Parathyroid adenoma (tissue), 2 donors: ENCODE measurements around the gene PPP2R5C.

Experiments used
- H2AFZ ChIP-seq: fragments of 300-600 bp; sonication (generic); one replicate; pipeline ENCODE4 v1.7.0; 2017; ENCODE audit warnings: antibody characterized with exemption, mild to moderate bottlenecking
- H3K27ac ChIP-seq: fragments of 300-600 bp; sonication (generic); one replicate; pipeline ENCODE4 v1.7.0; 2017
- H3K27me3 ChIP-seq: fragments of 300-600 bp; sonication (generic); one replicate; pipeline ENCODE4 v1.7.0; 2017; ENCODE audit warnings: low read length; ENCODE audit not compliant: control insufficient read depth, insufficient read depth
- H3K36me3 ChIP-seq: fragments of 300-600 bp; sonication (generic); one replicate; pipeline ENCODE4 v1.7.0; 2017; ENCODE audit warnings: low read length; ENCODE audit not compliant: control insufficient read depth, insufficient read depth
- H3K4me1 ChIP-seq: fragments of 300-600 bp; sonication (generic); one replicate; pipeline ENCODE4 v1.7.0; 2017; ENCODE audit warnings: control low read depth
- H3K4me2 ChIP-seq: fragments of 300-600 bp; sonication (generic); one replicate; pipeline ENCODE4 v1.7.0; 2017; ENCODE audit warnings: low read length
- H3K4me3 ChIP-seq: fragments of 300-600 bp; sonication (generic); one replicate; pipeline ENCODE4 v1.7.0; 2017; ENCODE audit warnings: low read depth, low read length
- H3K79me2 ChIP-seq: fragments of 300-600 bp; sonication (generic); one replicate; pipeline ENCODE4 v1.7.0; 2017; ENCODE audit warnings: control low read depth
- H3K9ac ChIP-seq: fragments of 300-600 bp; sonication (generic); one replicate; pipeline ENCODE4 v1.7.0; 2017; ENCODE audit warnings: mild to moderate bottlenecking
- H3K9me3 ChIP-seq: fragments of 300-600 bp; sonication (generic); one replicate; pipeline ENCODE4 v1.7.0; 2017; ENCODE audit warnings: low read length; ENCODE audit not compliant: control insufficient read depth
- TF ChIP-seq, protein P1 (sequence below): fragments of 300-600 bp; sonication (generic); IDR thresholded peaks from one replicate; pipeline ENCODE4 v1.7.0; 2017; ENCODE audit warnings: antibody characterized with exemption, mild to moderate bottlenecking
- donor health status: primary hyperparathyroidism.

The PPP2R5C gene

GRCh38 chr14:101770183-101770582 is 8.7 kb downstream of the PPP2R5C start:
- Histone ChIP-seq H3K9me3 (no peaks in the 10 kb centered on the region), H3K79me2 (peaks cover 17% of the 10 kb centered on the region), H3K27ac (no peak overlapping the region), H3K36me3 (no peaks in the 10 kb centered on the region), H3K9ac (no peak overlapping the region), H3K4me2 (no peak overlapping the region), H3K4me1 (peaks cover 10% of the 10 kb centered on the region), H3K4me3 (no peak overlapping the region), H3K27me3 (no peaks in the 10 kb centered on the region), H2AFZ (no peak overlapping the region)
- TF ChIP-seq, protein P1, sequence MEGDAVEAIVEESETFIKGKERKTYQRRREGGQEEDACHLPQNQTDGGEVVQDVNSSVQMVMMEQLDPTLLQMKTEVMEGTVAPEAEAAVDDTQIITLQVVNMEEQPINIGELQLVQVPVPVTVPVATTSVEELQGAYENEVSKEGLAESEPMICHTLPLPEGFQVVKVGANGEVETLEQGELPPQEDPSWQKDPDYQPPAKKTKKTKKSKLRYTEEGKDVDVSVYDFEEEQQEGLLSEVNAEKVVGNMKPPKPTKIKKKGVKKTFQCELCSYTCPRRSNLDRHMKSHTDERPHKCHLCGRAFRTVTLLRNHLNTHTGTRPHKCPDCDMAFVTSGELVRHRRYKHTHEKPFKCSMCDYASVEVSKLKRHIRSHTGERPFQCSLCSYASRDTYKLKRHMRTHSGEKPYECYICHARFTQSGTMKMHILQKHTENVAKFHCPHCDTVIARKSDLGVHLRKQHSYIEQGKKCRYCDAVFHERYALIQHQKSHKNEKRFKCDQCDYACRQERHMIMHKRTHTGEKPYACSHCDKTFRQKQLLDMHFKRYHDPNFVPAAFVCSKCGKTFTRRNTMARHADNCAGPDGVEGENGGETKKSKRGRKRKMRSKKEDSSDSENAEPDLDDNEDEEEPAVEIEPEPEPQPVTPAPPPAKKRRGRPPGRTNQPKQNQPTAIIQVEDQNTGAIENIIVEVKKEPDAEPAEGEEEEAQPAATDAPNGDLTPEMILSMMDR = no peak

- Histone ChIP-seq H3K9me3 (no peaks in the 10 kb centered on the region), H3K4me3 (no peak overlapping the region), H3K4me1 (peaks cover 10% of the 10 kb centered on the region), H3K36me3 (no peaks in the 10 kb centered on the region), H3K27ac (no peak overlapping the region), H3K79me2 (peaks cover 33% of the 10 kb centered on the region), H3K9ac (no peak overlapping the region), H3K27me3 (no peaks in the 10 kb centered on the region), H2AFZ (no peak overlapping the region), H3K4me2 (no peak overlapping the region)
- TF ChIP-seq, protein P1 = no peak
Measured at GRCh38 chr14:101772770-101773169, 11.3 kb downstream of the PPP2R5C start.

- Histone ChIP-seq H3K36me3 (no peaks in the 10 kb centered on the region), H3K27ac (no peak overlapping the region), H3K4me3 (no peak overlapping the region), H3K9me3 (no peaks in the 10 kb centered on the region), H2AFZ (no peak overlapping the region), H3K79me2 (peaks cover 37% of the 10 kb centered on the region), H3K27me3 (no peaks in the 10 kb centered on the region), H3K9ac (no peak overlapping the region), H3K4me1 (peaks cover 10% of the 10 kb centered on the region), H3K4me2 (no peak overlapping the region)
- TF ChIP-seq, protein P1 = no peak
Measured at GRCh38 chr14:101773378-101773777, 11.9 kb downstream of the PPP2R5C start.

DNA sequence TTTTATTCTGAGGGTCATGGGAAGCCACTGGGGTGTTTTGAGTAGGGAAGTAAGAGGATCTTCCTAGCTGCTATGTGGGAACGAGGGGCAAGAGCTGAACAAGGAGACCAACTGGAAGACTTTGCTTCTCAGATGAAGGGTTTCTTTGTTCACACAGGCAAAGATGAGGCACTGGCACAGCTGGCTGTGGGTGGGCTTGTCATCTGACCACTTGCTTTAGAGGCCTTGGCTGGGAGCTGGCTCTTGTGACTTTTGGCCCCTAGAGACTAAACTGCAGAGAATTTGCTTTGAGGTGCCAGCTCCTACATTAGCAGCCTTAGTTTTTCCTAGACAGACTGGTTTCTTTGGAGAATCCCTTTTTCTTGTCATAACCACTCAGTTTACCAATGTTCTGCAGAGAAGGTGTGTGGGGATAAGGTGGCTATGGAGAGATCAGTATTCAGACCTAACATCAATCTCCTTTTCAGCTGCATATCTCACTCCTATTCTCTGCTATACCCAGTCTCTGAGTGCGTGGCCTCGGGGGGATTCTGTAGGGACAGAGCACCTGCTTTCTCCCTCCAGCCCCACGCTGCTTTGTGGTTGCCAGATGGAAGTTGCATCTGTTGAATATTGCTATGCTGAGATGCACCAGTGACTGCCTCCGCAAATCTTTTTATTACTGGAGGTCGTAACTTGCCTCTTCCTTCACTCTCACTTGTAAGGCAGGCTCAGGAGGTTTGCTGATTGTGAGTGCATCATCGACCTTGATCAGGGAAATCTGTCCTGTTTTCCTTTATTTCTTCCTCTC is 12.7 kb downstream of the PPP2R5C start:
- peaks cover 10% of the 10 kb centered on the region for H3K4me1 ChIP-seq
- no peak overlapping the region for H2AFZ ChIP-seq
- H3K4me3 ChIP-seq = no peak overlapping the region
- H3K9me3 ChIP-seq = no peaks in the 10 kb centered on the region
- H3K79me2 ChIP-seq = peaks cover 44% of the 10 kb centered on the region
- no peak overlapping the region for H3K4me2 ChIP-seq
- H3K9ac ChIP-seq = no peak overlapping the region
- no peaks in the 10 kb centered on the region for H3K27me3 ChIP-seq
- no peaks in the 10 kb centered on the region for H3K36me3 ChIP-seq
- TF ChIP-seq, protein P1 = no peak
- no peak overlapping the region for H3K27ac ChIP-seq

DNA sequence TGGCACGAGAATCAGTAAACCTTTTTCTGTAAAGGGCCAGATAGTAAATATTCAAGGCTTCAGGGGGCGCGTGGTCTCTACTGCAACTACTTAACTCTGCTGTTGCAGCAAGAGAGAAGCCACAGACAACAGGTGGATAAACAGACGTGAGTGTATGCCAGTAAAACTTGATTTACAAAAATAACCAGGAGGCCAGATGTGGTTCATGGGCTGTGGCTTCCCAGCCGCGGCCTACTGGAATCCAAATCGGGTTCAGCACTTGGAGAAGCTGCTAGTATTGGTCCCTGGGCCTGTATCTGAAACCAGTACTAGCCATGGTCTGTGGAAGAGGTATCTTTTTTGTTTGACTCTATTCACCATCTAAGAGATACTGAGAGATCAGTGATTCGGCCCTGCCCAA is 13.3 kb downstream of the PPP2R5C start:
- no peaks in the 10 kb centered on the region for H3K36me3 ChIP-seq
- H3K79me2 ChIP-seq = peaks cover 48% of the 10 kb centered on the region
- peaks cover 10% of the 10 kb centered on the region for H3K4me1 ChIP-seq
- H3K27me3 ChIP-seq = no peaks in the 10 kb centered on the region
- H3K9me3 ChIP-seq = no peaks in the 10 kb centered on the region
- H3K4me3 ChIP-seq = no peak overlapping the region
- no peak overlapping the region for H3K9ac ChIP-seq
- TF ChIP-seq, protein P1 = no peak
- H3K4me2 ChIP-seq = no peak overlapping the region
- no peak overlapping the region for H2AFZ ChIP-seq
- H3K27ac ChIP-seq = no peak overlapping the region
